ENCODE results near the gene NMNAT3. TPM values are rescaled to one million over a fixed set of nuclear protein-coding genes. Genes with fewer than 3 reads are reported as not detected.

Gene NMNAT3
- total RNA-seq, 1 experiment from 2014 or later = 4.6 TPM

DNA sequence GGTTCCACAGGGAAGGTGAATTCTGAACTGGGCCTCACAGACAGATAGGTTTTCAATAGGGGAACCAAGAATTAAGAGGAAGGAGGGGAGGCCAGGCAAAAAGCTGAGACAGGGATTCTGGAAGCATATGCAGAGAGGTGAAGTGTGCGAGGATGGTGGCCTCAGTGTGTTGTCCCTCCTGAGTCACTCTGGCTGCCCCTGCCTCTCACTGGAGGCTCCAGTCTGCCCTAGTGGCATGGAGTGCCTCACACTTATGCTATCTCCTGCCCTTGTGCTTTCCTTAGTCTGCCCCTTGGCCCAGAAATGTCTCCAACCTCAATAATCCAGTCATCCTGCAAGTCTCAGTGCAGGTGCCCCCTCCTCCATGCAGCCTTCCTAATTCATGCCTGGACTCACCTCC, 106.1 kb downstream of the NMNAT3 start:
- Mint-ChIP-seq H3K27ac (no peak overlapping the region), H3K4me1 (no peaks in the 10 kb centered on the region), H3K4me3 (no peak overlapping the region), H3K36me3 (peaks cover 27% of the 10 kb centered on the region), H3K27me3 (ENCODE audit: low read depth) (peaks cover 15% of the 10 kb centered on the region; the same call in 1 of the 2 replicates), H3K9me3 (peaks cover 34% of the 10 kb centered on the region)
- POLR2A ChIA-PET = no interaction called here
- no peak for DNase-seq (ENCODE audit: low spot score)
- no peak for ATAC-seq
- CTCF ChIA-PET = no interaction called here
- TF ChIP-seq STAT6 (CRISPR knock-in tag; conservative IDR thresholded peaks at IDR 0.05; ENCODE audit: low read depth) (no peak), MYBL2 (CRISPR knock-in tag; IDR thresholded peaks at IDR 0.05) (no peak), MLX (CRISPR knock-in tag; IDR thresholded peaks at IDR 0.05) (no peak), CREB1 (CRISPR knock-in tag; IDR thresholded peaks at IDR 0.05) (no peak), NR3C1 (CRISPR knock-in tag; conservative IDR thresholded peaks at IDR 0.05; ENCODE audit: low read depth) (no peak), ELF4 (CRISPR knock-in tag; IDR thresholded peaks at IDR 0.05; ENCODE audit: low read depth) (no peak), GABPB1 (CRISPR knock-in tag; IDR thresholded peaks at IDR 0.05) (no peak), ZBTB21 (CRISPR knock-in tag; IDR thresholded peaks at IDR 0.05; ENCODE audit: borderline replicate concordance) (no peak), ZNF671 (CRISPR knock-in tag; IDR thresholded peaks at IDR 0.05) (no peak), ZNF532 (CRISPR knock-in tag; IDR thresholded peaks at IDR 0.05; ENCODE audit: borderline replicate concordance) (no peak)
- TF ChIP-seq, protein P1, sequence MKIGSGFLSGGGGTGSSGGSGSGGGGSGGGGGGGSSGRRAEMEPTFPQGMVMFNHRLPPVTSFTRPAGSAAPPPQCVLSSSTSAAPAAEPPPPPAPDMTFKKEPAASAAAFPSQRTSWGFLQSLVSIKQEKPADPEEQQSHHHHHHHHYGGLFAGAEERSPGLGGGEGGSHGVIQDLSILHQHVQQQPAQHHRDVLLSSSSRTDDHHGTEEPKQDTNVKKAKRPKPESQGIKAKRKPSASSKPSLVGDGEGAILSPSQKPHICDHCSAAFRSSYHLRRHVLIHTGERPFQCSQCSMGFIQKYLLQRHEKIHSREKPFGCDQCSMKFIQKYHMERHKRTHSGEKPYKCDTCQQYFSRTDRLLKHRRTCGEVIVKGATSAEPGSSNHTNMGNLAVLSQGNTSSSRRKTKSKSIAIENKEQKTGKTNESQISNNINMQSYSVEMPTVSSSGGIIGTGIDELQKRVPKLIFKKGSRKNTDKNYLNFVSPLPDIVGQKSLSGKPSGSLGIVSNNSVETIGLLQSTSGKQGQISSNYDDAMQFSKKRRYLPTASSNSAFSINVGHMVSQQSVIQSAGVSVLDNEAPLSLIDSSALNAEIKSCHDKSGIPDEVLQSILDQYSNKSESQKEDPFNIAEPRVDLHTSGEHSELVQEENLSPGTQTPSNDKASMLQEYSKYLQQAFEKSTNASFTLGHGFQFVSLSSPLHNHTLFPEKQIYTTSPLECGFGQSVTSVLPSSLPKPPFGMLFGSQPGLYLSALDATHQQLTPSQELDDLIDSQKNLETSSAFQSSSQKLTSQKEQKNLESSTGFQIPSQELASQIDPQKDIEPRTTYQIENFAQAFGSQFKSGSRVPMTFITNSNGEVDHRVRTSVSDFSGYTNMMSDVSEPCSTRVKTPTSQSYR (CRISPR knock-in tag; IDR thresholded peaks at IDR 0.05) = no peak
- TF ChIP-seq, protein P2, sequence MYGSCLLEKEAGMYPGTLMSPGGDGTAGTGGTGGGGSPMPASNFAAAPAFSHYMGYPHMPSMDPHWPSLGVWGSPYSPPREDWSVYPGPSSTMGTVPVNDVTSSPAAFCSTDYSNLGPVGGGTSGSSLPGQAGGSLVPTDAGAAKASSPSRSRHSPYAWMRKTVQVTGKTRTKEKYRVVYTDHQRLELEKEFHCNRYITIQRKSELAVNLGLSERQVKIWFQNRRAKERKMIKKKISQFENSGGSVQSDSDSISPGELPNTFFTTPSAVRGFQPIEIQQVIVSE (CRISPR knock-in tag; IDR thresholded peaks at IDR 0.05; ENCODE audit: borderline replicate concordance) = no peak
- TF ChIP-seq, protein P3, sequence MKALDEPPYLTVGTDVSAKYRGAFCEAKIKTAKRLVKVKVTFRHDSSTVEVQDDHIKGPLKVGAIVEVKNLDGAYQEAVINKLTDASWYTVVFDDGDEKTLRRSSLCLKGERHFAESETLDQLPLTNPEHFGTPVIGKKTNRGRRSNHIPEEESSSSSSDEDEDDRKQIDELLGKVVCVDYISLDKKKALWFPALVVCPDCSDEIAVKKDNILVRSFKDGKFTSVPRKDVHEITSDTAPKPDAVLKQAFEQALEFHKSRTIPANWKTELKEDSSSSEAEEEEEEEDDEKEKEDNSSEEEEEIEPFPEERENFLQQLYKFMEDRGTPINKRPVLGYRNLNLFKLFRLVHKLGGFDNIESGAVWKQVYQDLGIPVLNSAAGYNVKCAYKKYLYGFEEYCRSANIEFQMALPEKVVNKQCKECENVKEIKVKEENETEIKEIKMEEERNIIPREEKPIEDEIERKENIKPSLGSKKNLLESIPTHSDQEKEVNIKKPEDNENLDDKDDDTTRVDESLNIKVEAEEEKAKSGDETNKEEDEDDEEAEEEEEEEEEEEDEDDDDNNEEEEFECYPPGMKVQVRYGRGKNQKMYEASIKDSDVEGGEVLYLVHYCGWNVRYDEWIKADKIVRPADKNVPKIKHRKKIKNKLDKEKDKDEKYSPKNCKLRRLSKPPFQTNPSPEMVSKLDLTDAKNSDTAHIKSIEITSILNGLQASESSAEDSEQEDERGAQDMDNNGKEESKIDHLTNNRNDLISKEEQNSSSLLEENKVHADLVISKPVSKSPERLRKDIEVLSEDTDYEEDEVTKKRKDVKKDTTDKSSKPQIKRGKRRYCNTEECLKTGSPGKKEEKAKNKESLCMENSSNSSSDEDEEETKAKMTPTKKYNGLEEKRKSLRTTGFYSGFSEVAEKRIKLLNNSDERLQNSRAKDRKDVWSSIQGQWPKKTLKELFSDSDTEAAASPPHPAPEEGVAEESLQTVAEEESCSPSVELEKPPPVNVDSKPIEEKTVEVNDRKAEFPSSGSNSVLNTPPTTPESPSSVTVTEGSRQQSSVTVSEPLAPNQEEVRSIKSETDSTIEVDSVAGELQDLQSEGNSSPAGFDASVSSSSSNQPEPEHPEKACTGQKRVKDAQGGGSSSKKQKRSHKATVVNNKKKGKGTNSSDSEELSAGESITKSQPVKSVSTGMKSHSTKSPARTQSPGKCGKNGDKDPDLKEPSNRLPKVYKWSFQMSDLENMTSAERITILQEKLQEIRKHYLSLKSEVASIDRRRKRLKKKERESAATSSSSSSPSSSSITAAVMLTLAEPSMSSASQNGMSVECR (CRISPR knock-in tag; IDR thresholded peaks at IDR 0.05; ENCODE audit: borderline replicate concordance) = no peak
- TF ChIP-seq, protein P4, sequence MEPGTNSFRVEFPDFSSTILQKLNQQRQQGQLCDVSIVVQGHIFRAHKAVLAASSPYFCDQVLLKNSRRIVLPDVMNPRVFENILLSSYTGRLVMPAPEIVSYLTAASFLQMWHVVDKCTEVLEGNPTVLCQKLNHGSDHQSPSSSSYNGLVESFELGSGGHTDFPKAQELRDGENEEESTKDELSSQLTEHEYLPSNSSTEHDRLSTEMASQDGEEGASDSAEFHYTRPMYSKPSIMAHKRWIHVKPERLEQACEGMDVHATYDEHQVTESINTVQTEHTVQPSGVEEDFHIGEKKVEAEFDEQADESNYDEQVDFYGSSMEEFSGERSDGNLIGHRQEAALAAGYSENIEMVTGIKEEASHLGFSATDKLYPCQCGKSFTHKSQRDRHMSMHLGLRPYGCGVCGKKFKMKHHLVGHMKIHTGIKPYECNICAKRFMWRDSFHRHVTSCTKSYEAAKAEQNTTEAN (CRISPR knock-in tag; IDR thresholded peaks at IDR 0.05) = no peak

All from WTC11 (cell line).